WTC11 (cell line): ENCODE measurements around the gene KCNIP1. TPM values are rescaled to one million over a fixed set of nuclear protein-coding genes. Genes with fewer than 3 reads are reported as not detected.

Source experiments
- ATAC-seq: fragments of 200-7000 bp; cut with Tn5 transposase; 2 replicates; pipeline ENCODE4 v1.10.0; 2021; ENCODE audit warnings: mild to moderate bottlenecking, moderate library complexity
- CTCF ChIA-PET: fragments of 300-600 bp; sonication (Branson Sonifier 250); formaldehyde crosslinking; loops from one replicate; lab custom pipeline; 2021; ENCODE audit warnings: antibody characterized with exemption; lab: Charles Lee
- POLR2A ChIA-PET: fragments of 350-600 bp; sonication (Branson Sonifier 250); formaldehyde crosslinking; loops from one replicate; lab custom pipeline; 2021; ENCODE audit warnings: antibody characterized with exemption; lab: Charles Lee
- DNase-seq: peaks from one replicate; pipeline ENCODE4 v3.0.0; 2021; ENCODE audit warnings: low spot score
- H3K27ac Mint-ChIP-seq: 2 replicates; pipeline ENCODE4 v1.8.0; 2021; ENCODE audit warnings: mixed read lengths
- H3K27me3 Mint-ChIP-seq: 2 replicates; pipeline ENCODE4 v1.8.0; 2021; ENCODE audit warnings: low read depth, mild to moderate bottlenecking, moderate library complexity, mixed read lengths
- H3K36me3 Mint-ChIP-seq: 2 replicates; pipeline ENCODE4 v1.8.0; 2021; ENCODE audit warnings: mixed read lengths
- H3K4me1 Mint-ChIP-seq: 2 replicates; pipeline ENCODE4 v1.8.0; 2022; ENCODE audit warnings: mixed read lengths
- H3K4me3 Mint-ChIP-seq: 2 replicates; pipeline ENCODE4 v1.8.0; 2021; ENCODE audit warnings: mild to moderate bottlenecking, moderate library complexity, mixed read lengths
- H3K9me3 Mint-ChIP-seq: 2 replicates; pipeline ENCODE4 v1.8.0; 2021; ENCODE audit warnings: mixed read lengths
- ATF1 ChIP-seq: sonication (generic); formaldehyde crosslinking; IDR thresholded peaks from 2 replicates; pipeline ENCODE4 v1.8.1; 2023; ENCODE audit warnings: mild to moderate bottlenecking, moderate library complexity, missing genetic modification reagents
- CBFB ChIP-seq: sonication (generic); formaldehyde crosslinking; IDR thresholded peaks from 2 replicates; pipeline ENCODE4 v1.8.1; 2022; ENCODE audit warnings: mild to moderate bottlenecking, low read depth, missing genetic modification reagents
- CREM ChIP-seq: sonication (generic); formaldehyde crosslinking; IDR thresholded peaks from 2 replicates; pipeline ENCODE4 v1.8.1; 2022; ENCODE audit warnings: mild to moderate bottlenecking, missing genetic modification reagents, moderate library complexity
- ELF4 ChIP-seq: sonication (generic); formaldehyde crosslinking; IDR thresholded peaks from 2 replicates; pipeline ENCODE4 v1.8.1; 2022; ENCODE audit warnings: low read depth, mild to moderate bottlenecking, moderate library complexity, missing genetic modification reagents
- ESRRA ChIP-seq: sonication (generic); formaldehyde crosslinking; IDR thresholded peaks from 2 replicates; pipeline ENCODE4 v1.8.1; 2022; ENCODE audit warnings: mild to moderate bottlenecking, missing genetic modification reagents, borderline replicate concordance
- GABPB1 ChIP-seq: sonication (generic); formaldehyde crosslinking; IDR thresholded peaks from 2 replicates; pipeline ENCODE4 v1.8.1; 2023; ENCODE audit warnings: mild to moderate bottlenecking, missing genetic modification reagents
- IRF2 ChIP-seq: sonication (generic); formaldehyde crosslinking; IDR thresholded peaks from 2 replicates; pipeline ENCODE4 v1.8.0; 2022; ENCODE audit warnings: low read depth, missing genetic modification reagents, borderline replicate concordance
- KAT7 ChIP-seq: sonication (generic); formaldehyde crosslinking; IDR thresholded peaks from 2 replicates; pipeline ENCODE4 v1.8.1; 2023; ENCODE audit warnings: missing genetic modification reagents, mild to moderate bottlenecking, borderline replicate concordance
- MYBL2 ChIP-seq: sonication (generic); formaldehyde crosslinking; IDR thresholded peaks from 2 replicates; pipeline ENCODE4 v1.8.1; 2023; ENCODE audit warnings: mild to moderate bottlenecking, moderate library complexity, missing genetic modification reagents
- NFATC4 ChIP-seq: fragments of 250-450 bp; sonication (Bioruptor Pico); IDR thresholded peaks from 2 replicates; pipeline ENCODE4 v1.9.0; 2021; ENCODE audit warnings: mild to moderate bottlenecking
- NR2C2 ChIP-seq: sonication (generic); formaldehyde crosslinking; IDR thresholded peaks from 2 replicates; pipeline ENCODE4 v1.8.0; 2022; ENCODE audit warnings: mild to moderate bottlenecking, missing genetic modification reagents
- NR3C1 ChIP-seq: sonication (generic); formaldehyde crosslinking; conservative IDR thresholded peaks from 2 replicates; pipeline ENCODE4 v1.8.1; 2023; ENCODE audit warnings: low read depth, mild to moderate bottlenecking, missing genetic modification reagents
- OVOL2 ChIP-seq: fragments of 250-450 bp; sonication (Bioruptor Pico); IDR thresholded peaks from 2 replicates; pipeline ENCODE4 v1.9.0; 2021; ENCODE audit warnings: mild to moderate bottlenecking, borderline replicate concordance
- PRRX2 ChIP-seq: fragments of 250-450 bp; sonication (Bioruptor Pico); IDR thresholded peaks from 2 replicates; pipeline ENCODE4 v1.8.0; 2021; ENCODE audit warnings: mild to moderate bottlenecking
- RELA ChIP-seq: sonication (generic); formaldehyde crosslinking; IDR thresholded peaks from 2 replicates; pipeline ENCODE4 v1.8.1; 2022; ENCODE audit warnings: missing genetic modification reagents, mild to moderate bottlenecking, borderline replicate concordance
- SMAD3 ChIP-seq: sonication (generic); formaldehyde crosslinking; IDR thresholded peaks from 2 replicates; pipeline ENCODE4 v1.8.0; 2022; ENCODE audit warnings: missing genetic modification reagents, mild to moderate bottlenecking, borderline replicate concordance
- SMAD4 ChIP-seq: sonication (generic); formaldehyde crosslinking; IDR thresholded peaks from 2 replicates; pipeline ENCODE4 v1.8.0; 2022; ENCODE audit warnings: mild to moderate bottlenecking, missing genetic modification reagents
- SOX15 ChIP-seq: fragments of 250-450 bp; sonication (Bioruptor Pico); IDR thresholded peaks from 2 replicates; pipeline ENCODE4 v1.9.0; 2021; ENCODE audit warnings: mild to moderate bottlenecking
- SP1 ChIP-seq: sonication (generic); formaldehyde crosslinking; conservative IDR thresholded peaks from 2 replicates; pipeline ENCODE4 v1.8.1; 2022; ENCODE audit warnings: missing genetic modification reagents
- TCF7 ChIP-seq: sonication (generic); formaldehyde crosslinking; IDR thresholded peaks from 2 replicates; pipeline ENCODE4 v1.8.0; 2022; ENCODE audit warnings: mild to moderate bottlenecking, low read depth, missing genetic modification reagents, moderate library complexity
- TP53 ChIP-seq: sonication (generic); formaldehyde crosslinking; IDR thresholded peaks from 2 replicates; pipeline ENCODE4 v1.8.1; 2023; ENCODE audit warnings: mild to moderate bottlenecking, missing genetic modification reagents
- ZMAT4 ChIP-seq: fragments of 250-450 bp; sonication (Bioruptor Pico); IDR thresholded peaks from 2 replicates; pipeline ENCODE4 v1.9.0; 2021; ENCODE audit warnings: mild to moderate bottlenecking
- ZNF219 ChIP-seq: sonication (generic); formaldehyde crosslinking; IDR thresholded peaks from 2 replicates; pipeline ENCODE4 v1.8.0; 2023; ENCODE audit warnings: missing genetic modification reagents, mild to moderate bottlenecking, borderline replicate concordance
- ZNF232 ChIP-seq: sonication (generic); formaldehyde crosslinking; IDR thresholded peaks from 2 replicates; pipeline ENCODE4 v1.8.0; 2022; ENCODE audit warnings: mild to moderate bottlenecking, missing genetic modification reagents
- ZNF512 ChIP-seq: sonication (generic); formaldehyde crosslinking; IDR thresholded peaks from 2 replicates; pipeline ENCODE4 v1.8.1; 2022; ENCODE audit warnings: missing genetic modification reagents, borderline replicate concordance
- ZSCAN18 ChIP-seq: fragments of 250-450 bp; sonication (Bioruptor Pico); IDR thresholded peaks from 2 replicates; pipeline ENCODE4 v2.1.2; 2022; ENCODE audit warnings: mild to moderate bottlenecking, moderate library complexity
- total RNA-seq: library from RNA; stranded (reverse); gene quantifications from 3 replicates; pipeline ENCODE4 v1.2.3, GENCODE V29; 2021
- TF ChIP-seq, protein P1 (sequence below): sonication (generic); formaldehyde crosslinking; IDR thresholded peaks from 2 replicates; pipeline ENCODE4 v1.8.1; 2023; ENCODE audit warnings: mild to moderate bottlenecking, moderate library complexity, missing genetic modification reagents
- TF ChIP-seq, protein P2 (sequence below): sonication (generic); formaldehyde crosslinking; conservative IDR thresholded peaks from 2 replicates; pipeline ENCODE4 v1.8.1; 2022; ENCODE audit warnings: mild to moderate bottlenecking, missing genetic modification reagents
- TF ChIP-seq, protein P3 (sequence below): sonication (generic); formaldehyde crosslinking; IDR thresholded peaks from 2 replicates; pipeline ENCODE4 v1.8.1; 2023; ENCODE audit warnings: mild to moderate bottlenecking, missing genetic modification reagents

KCNIP1 gene
- total RNA-seq, 1 experiment from 2014 or later, result 0.59 TPM

DNA sequence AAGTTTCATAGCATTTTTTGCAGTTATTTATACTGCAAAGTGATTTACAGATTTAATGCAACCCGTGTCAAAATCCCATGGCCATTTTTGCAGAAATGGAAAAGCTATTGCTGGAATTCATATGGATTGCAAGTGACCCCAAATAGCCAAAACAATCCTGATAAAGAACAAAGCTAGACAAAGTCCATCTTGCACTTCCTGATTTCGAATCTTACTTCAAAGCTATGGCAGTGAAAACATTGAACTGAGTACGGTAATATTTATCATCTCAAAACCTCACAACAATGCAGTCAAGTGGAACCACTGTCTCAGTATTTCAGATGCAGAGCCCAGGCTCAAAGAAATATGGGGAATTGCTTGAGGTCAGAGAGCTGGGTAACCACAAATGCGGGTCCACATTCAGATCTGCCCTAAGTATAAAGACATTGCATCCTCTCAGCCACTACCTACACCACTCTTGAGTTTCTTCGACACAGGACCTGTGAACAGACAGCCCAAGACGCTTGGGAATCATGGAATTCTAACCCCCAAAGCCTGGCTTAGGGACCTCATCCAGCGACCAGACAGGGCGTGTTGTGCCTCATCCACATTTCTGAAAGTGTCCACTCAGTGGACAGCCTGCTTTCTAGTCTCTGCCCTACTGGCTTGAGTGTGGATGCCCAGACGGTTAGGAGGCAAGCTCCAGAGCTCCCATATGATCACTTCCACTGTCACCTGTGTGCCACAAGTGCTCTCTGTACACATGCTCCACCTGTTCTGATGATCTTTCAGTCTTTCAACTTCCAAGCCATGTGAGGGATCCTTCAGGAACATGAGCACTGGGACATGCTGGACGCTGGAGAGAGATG, 39.3 kb upstream of the KCNIP1 start:
- Mint-ChIP-seq H3K4me1 (no peaks in the 10 kb centered on the region), H3K4me3 (no peak overlapping the region), H3K36me3 (peaks cover 7% of the 10 kb centered on the region), H3K27ac (no peak overlapping the region), H3K9me3 (peaks cover 15% of the 10 kb centered on the region), H3K27me3 (peaks cover 9% of the 10 kb centered on the region)
- CTCF ChIA-PET, result interaction anchor here (1.1 kb wide), 1 partner anchor 44 kb away, joined by 3 read pairs; no protein-coding TSS in a partner anchor
- DNase-seq, result no peak
- TF ChIP-seq NR2C2 (no peak), KAT7 (CRISPR knock-in tag) (no peak), NR3C1 (CRISPR knock-in tag) (no peak), OVOL2 (CRISPR knock-in tag) (no peak), ATF1 (CRISPR knock-in tag) (no peak), ZSCAN18 (CRISPR knock-in tag) (no peak), RELA (no peak), SOX15 (no peak), SP1 (CRISPR knock-in tag) (no peak), CREM (CRISPR knock-in tag) (no peak), ELF4 (no peak)
- TF ChIP-seq, protein P1, sequence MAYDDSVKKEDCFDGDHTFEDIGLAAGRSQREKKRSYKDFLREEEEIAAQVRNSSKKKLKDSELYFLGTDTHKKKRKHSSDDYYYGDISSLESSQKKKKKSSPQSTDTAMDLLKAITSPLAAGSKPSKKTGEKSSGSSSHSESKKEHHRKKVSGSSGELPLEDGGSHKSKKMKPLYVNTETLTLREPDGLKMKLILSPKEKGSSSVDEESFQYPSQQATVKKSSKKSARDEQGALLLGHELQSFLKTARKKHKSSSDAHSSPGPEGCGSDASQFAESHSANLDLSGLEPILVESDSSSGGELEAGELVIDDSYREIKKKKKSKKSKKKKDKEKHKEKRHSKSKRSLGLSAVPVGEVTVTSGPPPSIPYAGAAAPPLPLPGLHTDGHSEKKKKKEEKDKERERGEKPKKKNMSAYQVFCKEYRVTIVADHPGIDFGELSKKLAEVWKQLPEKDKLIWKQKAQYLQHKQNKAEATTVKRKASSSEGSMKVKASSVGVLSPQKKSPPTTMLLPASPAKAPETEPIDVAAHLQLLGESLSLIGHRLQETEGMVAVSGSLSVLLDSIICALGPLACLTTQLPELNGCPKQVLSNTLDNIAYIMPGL (CRISPR knock-in tag), result no peak
- POLR2A ChIA-PET, result no interaction called here
- ATAC-seq, result no peak

- H3K4me1 Mint-ChIP-seq, result peaks cover 4% of the 10 kb centered on the region
- no peak overlapping the region for H3K4me3 Mint-ChIP-seq
- ChIA-PET POLR2A (no interaction called here), CTCF (no interaction called here)
- ATAC-seq (no peak), DNase-seq (no peak)
- peaks cover 4% of the 10 kb centered on the region for H3K27me3 Mint-ChIP-seq
- no peak overlapping the region for H3K27ac Mint-ChIP-seq
- no peaks in the 10 kb centered on the region for H3K9me3 Mint-ChIP-seq
- TF ChIP-seq ZNF232 (CRISPR knock-in tag) (no peak), ZMAT4 (CRISPR knock-in tag) (no peak), ZNF512 (no peak), GABPB1 (CRISPR knock-in tag) (no peak), TCF7 (no peak), ELF4 (no peak), NFATC4 (CRISPR knock-in tag) (no peak), MYBL2 (CRISPR knock-in tag) (no peak), ESRRA (CRISPR knock-in tag) (no peak), CBFB (CRISPR knock-in tag) (no peak), IRF2 (CRISPR knock-in tag) (no peak), PRRX2 (no peak), SMAD4 (CRISPR knock-in tag) (no peak), ZNF219 (CRISPR knock-in tag) (no peak), SMAD3 (CRISPR knock-in tag) (no peak), TP53 (no peak), RELA (no peak)
- TF ChIP-seq, protein P2, sequence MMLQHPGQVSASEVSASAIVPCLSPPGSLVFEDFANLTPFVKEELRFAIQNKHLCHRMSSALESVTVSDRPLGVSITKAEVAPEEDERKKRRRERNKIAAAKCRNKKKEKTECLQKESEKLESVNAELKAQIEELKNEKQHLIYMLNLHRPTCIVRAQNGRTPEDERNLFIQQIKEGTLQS (CRISPR knock-in tag), result no peak
- TF ChIP-seq, protein P3, sequence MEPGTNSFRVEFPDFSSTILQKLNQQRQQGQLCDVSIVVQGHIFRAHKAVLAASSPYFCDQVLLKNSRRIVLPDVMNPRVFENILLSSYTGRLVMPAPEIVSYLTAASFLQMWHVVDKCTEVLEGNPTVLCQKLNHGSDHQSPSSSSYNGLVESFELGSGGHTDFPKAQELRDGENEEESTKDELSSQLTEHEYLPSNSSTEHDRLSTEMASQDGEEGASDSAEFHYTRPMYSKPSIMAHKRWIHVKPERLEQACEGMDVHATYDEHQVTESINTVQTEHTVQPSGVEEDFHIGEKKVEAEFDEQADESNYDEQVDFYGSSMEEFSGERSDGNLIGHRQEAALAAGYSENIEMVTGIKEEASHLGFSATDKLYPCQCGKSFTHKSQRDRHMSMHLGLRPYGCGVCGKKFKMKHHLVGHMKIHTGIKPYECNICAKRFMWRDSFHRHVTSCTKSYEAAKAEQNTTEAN (CRISPR knock-in tag), result no peak
- H3K36me3 Mint-ChIP-seq, result no peaks in the 10 kb centered on the region
These were observed 37.3 kb upstream of the KCNIP1 start for GRCh38 chr5:170466553-170466952.
